Calu3 (cell line): ENCODE data around the gene SCARF2. TPM values are rescaled to one million over a fixed set of nuclear protein-coding genes. Genes with fewer than 3 reads are reported as not detected.
"Not testable (repeated sequence)": the region's sequence is repeated elsewhere in the genome, so short reads cannot be mapped to it uniquely, and the experiment has no call there.

Experiments
- Bru-seq: library from RNA; stranded (reverse); fragments of 400-500 nt; gene quantifications from one replicate; lab custom pipeline; 2021; lab: Mats Ljungman, UMichigan
- BruChase-seq, 2 experiments: library from RNA; stranded (reverse); fragments of 400-500 nt; gene quantifications; one replicate each; lab custom pipeline; 2021; lab: Mats Ljungman, UMichigan
- BruUV-seq: library from RNA; stranded (reverse); fragments of 400-500 nt; replicated peaks from 2 replicates; lab custom pipeline; 2021; lab: Mats Ljungman, UMichigan
- CTCF ChIA-PET: fragments of 300-600 bp; sonication (Branson Sonifier 250); formaldehyde crosslinking; loops from one replicate; lab custom pipeline; 2022; ENCODE audit warnings: antibody characterized with exemption; lab: Charles Lee
- DNase-seq: peaks from one replicate; pipeline ENCODE4 v3.0.0; 2022
- H3K27ac Mint-ChIP-seq: one replicate; pipeline ENCODE4 v1.8.0; 2022; ENCODE audit warnings: mixed read lengths; ENCODE audit not compliant: unreplicated experiment
- H3K27me3 Mint-ChIP-seq: one replicate; pipeline ENCODE4 v1.8.0; 2022; ENCODE audit warnings: mixed read lengths; ENCODE audit not compliant: unreplicated experiment
- H3K36me3 Mint-ChIP-seq: one replicate; pipeline ENCODE4 v1.8.0; 2022; ENCODE audit warnings: mild to moderate bottlenecking, moderate library complexity, mixed read lengths; ENCODE audit not compliant: insufficient read depth, unreplicated experiment
- H3K4me1 Mint-ChIP-seq: one replicate; pipeline ENCODE4 v1.8.0; 2022; ENCODE audit warnings: mild to moderate bottlenecking, low read depth, mixed read lengths; ENCODE audit not compliant: unreplicated experiment
- H3K4me3 Mint-ChIP-seq: one replicate; pipeline ENCODE4 v1.8.0; 2022; ENCODE audit warnings: mild to moderate bottlenecking, low read depth, moderate library complexity, mixed read lengths; ENCODE audit not compliant: unreplicated experiment
- H3K9me3 Mint-ChIP-seq: one replicate; pipeline ENCODE4 v1.8.0; 2022; ENCODE audit warnings: low read depth, mixed read lengths; ENCODE audit not compliant: unreplicated experiment
- CTCF ChIP-seq: fragments of 200-600 bp; IDR thresholded peaks from one replicate; pipeline ENCODE4 v1.8.0; 2022; ENCODE audit warnings: antibody characterized with exemption; ENCODE audit not compliant: unreplicated experiment
- intact Hi-C: fragments of 100-400 bp; cut with micrococcal nuclease; formaldehyde crosslinking; loops from one replicate; pipeline ENCODE4 v1.10.0; 2022; ENCODE audit not compliant: unreplicated experiment
- long read RNA-seq: library from polyadenylated mRNA; stranded (forward); transcript quantifications from one replicate; pipeline ENCODE4 v2.0.0, GENCODE V29; 2022
- total RNA-seq: library from RNA; stranded (reverse); gene quantifications from 2 replicates; pipeline ENCODE4 v1.2.3, GENCODE V29; 2022

The SCARF2 gene
- total RNA-seq (0.68 and 0.81 TPM in 2 replicates), Bru-seq, nascent RNA (percentile 24 among the genes with signal in this experiment), BruChase-seq, experiment 1, labeled RNA remaining after a 6-hour chase (percentile 36 among the genes with signal in this experiment), BruChase-seq, experiment 2, labeled RNA remaining after a 2-hour chase (percentile 31 among the genes with signal in this experiment)
- long read RNA-seq: 0 reads

DNA sequence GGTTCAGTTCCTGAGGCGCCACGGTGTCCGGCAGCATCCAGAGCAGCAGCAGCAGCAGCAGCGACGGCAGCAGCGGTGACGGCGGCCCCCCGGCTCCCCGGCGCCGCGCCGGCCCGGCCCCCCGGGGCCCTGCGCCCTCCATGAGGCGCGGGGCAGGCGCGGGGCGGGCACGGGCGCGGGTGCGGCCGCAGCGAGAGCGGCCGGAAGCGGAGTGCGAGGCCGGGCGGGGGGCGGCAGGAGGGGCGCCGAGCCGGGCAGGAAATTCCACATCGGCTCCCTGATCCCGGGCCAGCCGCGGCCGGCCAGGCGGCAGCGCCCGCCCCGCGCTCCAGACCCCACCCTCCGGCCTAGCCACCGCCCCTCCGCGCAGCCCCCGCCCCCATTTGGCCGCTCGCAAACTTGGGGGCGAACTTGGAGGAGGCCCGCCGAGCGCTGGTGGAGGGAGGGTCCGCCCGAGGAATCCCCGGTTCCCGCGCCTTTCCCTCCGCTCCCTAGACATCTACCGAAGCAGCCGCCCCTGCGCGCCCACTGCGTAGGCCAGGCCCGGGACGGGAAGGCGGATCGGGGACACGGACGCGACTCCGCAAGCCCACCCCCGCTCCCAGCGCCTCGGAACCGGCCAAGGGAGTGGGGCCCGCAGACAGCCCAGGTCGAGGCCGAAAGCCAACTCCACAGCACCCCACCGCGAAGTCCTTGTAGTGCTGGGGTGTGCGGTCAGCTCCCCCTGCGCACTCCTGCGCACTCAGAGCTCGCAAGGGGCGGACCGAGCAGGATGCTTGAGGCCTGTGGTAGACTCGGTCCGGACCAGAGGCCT is at the start of gene SCARF2:
TSS of gene SCARF2 (minus strand) at position 213 of the 814 bp plus-strand sequence. CDS start at position 142, 71 bp downstream.
- CTCF ChIA-PET: no interaction called here
- Mint-ChIP-seq H3K27ac (peak within 1 kb of the TSS; percentile 87), H3K27me3 (peaks cover 67% of the 10 kb centered on the region), H3K36me3 (peaks cover 15% of the 10 kb centered on the region), H3K9me3 (no peaks in the 10 kb centered on the region), H3K4me1 (peaks cover 9% of the 10 kb centered on the region), H3K4me3 (peak within 1 kb of the TSS; percentile 75)
- intact Hi-C loops: no loop called here
- TF ChIP-seq CTCF: no peak
- BruUV-seq: no TSS peak
- DNase-seq: no peak

GRCh38 chr22:20486229-20486628 is 48.6 kb upstream of the SCARF2 start:
- BruUV-seq: no TSS peak
- TF ChIP-seq CTCF: no peak
- CTCF ChIA-PET: no interaction called here

GRCh38 chr22:20484948-20485683 is 47.5 kb upstream of the SCARF2 start:
- no peaks in the 10 kb centered on the region for H3K4me1 Mint-ChIP-seq
- H3K27me3 Mint-ChIP-seq: no peaks in the 10 kb centered on the region
- H3K9me3 Mint-ChIP-seq: no peaks in the 10 kb centered on the region
- H3K27ac Mint-ChIP-seq: no peak overlapping the region
- no TSS peak for BruUV-seq
- H3K4me3 Mint-ChIP-seq: no peak overlapping the region
- intact Hi-C loops: no loop called here
- CTCF ChIA-PET: no interaction called here
- no peaks in the 10 kb centered on the region for H3K36me3 Mint-ChIP-seq
- no peak for TF ChIP-seq CTCF
- DNase-seq: no peak

More at GRCh38 chr22:20486229-20486628, 48.6 kb upstream of the SCARF2 start:
- H3K27ac Mint-ChIP-seq: no peak overlapping the region
- no peaks in the 10 kb centered on the region for H3K9me3 Mint-ChIP-seq
- no peaks in the 10 kb centered on the region for H3K27me3 Mint-ChIP-seq
- no peak for DNase-seq
- no peaks in the 10 kb centered on the region for H3K4me1 Mint-ChIP-seq
- intact Hi-C loops: no loop called here
- H3K4me3 Mint-ChIP-seq: no peak overlapping the region
- H3K36me3 Mint-ChIP-seq: no peaks in the 10 kb centered on the region

DNA sequence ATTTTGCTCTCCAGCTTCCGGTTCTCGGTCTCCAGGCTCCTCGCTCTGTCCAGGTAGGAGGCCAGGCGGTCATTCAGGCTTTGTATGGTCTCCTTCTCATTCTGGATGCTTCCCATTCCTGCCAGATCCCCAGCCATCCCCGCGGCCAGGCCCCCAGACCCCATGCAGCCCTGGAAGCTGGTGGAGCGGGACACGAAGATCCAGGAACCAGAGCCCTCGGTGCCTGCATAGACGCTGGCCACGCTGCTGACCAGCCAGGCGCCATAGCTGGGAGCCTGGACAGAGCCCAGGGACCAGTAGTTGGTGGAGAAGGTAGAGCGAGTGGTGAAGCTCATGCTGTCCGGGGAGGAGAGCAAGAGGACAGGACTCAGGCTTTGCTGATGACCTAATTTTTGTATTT is 46.1 kb upstream of the SCARF2 start:
- peaks cover 4% of the 10 kb centered on the region for H3K9me3 Mint-ChIP-seq
- no TSS peak for BruUV-seq
- no peaks in the 10 kb centered on the region for H3K36me3 Mint-ChIP-seq
- no peak overlapping the region for H3K4me3 Mint-ChIP-seq
- DNase-seq: no peak
- H3K4me1 Mint-ChIP-seq: no peaks in the 10 kb centered on the region
- intact Hi-C loops: no loop called here
- TF ChIP-seq CTCF: no peak
- CTCF ChIA-PET: no interaction called here
- no peak overlapping the region for H3K27ac Mint-ChIP-seq
- no peaks in the 10 kb centered on the region for H3K27me3 Mint-ChIP-seq

GRCh38 chr22:20483143-20483506 is 45.5 kb upstream of the SCARF2 start:
- H3K27ac Mint-ChIP-seq, H3K4me3 Mint-ChIP-seq, H3K27me3 Mint-ChIP-seq, H3K4me1 Mint-ChIP-seq, DNase-seq, intact Hi-C loops, H3K9me3 Mint-ChIP-seq, H3K36me3 Mint-ChIP-seq, BruUV-seq: not testable (repeated sequence)
- CTCF ChIA-PET: interaction anchor here (0.6 kb wide), 1 partner anchor 65 kb away, joined by 3 read pairs; no protein-coding TSS in a partner anchor
